GM12801 (cell line): ENCODE results near the gene CYP19A1.

Experiments
- TF ChIP-seq, protein P1 (sequence below): IDR thresholded peaks from one replicate; pipeline ENCODE4 v1.5.1; 2011; ENCODE audit warnings: control low read depth; ENCODE audit not compliant: insufficient read length; ENCODE audit errors: extremely low read depth

Gene CYP19A1

DNA sequence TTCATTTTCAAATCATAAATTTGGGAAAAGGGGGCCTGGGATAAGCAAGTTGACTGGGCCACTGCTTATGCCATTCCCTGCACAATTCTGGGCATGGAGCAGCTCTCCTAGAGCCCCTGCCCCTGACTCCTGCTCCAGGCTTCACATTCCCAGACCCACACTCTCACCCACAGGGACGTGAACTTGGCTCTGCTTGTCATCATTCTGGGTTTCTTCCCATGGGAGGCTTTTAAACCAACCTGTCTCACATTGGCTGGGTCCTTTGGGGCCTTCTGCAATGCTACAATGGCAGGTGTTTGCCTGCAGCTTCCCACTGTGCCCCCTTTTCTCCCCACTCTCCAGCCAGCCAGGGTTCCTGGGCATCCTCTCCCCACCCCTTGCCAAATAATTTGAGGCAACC lies 49.1 kb downstream of the CYP19A1 start:
- TF ChIP-seq, protein P1, sequence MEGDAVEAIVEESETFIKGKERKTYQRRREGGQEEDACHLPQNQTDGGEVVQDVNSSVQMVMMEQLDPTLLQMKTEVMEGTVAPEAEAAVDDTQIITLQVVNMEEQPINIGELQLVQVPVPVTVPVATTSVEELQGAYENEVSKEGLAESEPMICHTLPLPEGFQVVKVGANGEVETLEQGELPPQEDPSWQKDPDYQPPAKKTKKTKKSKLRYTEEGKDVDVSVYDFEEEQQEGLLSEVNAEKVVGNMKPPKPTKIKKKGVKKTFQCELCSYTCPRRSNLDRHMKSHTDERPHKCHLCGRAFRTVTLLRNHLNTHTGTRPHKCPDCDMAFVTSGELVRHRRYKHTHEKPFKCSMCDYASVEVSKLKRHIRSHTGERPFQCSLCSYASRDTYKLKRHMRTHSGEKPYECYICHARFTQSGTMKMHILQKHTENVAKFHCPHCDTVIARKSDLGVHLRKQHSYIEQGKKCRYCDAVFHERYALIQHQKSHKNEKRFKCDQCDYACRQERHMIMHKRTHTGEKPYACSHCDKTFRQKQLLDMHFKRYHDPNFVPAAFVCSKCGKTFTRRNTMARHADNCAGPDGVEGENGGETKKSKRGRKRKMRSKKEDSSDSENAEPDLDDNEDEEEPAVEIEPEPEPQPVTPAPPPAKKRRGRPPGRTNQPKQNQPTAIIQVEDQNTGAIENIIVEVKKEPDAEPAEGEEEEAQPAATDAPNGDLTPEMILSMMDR: no peak

DNA sequence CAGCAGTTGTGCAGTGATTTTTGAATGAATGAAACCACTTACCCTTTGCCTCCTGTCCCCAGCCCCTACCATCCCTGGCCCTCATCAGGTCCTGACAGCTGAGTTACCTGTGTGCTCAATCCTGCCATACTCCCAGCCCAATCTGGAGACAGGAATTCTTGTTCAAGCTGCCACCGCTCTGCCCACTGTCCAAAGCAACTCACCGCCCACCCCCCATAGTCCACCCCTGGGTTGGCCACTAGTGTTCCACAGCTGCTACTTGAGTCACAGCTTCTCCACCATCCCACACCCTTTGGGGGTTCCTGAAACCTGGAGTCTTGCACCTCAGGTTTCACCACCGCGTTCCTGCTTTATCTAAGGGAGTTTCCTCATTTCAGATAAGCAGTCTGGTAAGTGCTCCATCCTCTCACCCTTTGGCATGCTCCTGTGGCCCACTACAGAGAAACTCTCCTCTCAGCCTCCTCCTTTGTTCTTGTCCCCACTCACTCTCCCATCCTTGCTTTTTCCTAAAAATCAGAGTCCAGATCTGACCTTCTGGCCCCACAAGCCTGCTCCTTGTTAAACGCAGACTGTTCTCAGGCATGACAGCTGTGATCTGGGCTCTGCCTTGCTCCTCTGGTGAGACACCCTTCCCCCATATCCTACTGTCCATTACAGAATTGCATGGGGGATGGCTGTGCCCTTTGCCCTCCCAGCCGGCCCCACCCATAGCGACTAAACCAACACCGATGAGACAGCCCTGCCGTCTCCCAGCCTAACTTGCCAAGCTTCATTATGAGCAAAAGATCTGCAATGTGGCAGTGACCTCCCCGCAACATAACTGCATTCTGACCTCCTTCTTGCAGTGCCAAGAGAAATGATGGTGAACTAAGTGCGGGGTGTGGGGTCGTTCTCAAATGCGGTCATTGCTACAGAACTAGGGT lies 50.0 kb downstream of the CYP19A1 start:
- TF ChIP-seq, protein P1: no peak

GRCh38 chr15:51286816-51287215 lies 51.6 kb downstream of the CYP19A1 start:
- TF ChIP-seq, protein P1: no peak

- TF ChIP-seq, protein P1: no peak
Measured at GRCh38 chr15:51285399-51285798, 53.0 kb downstream of the CYP19A1 start.

DNA sequence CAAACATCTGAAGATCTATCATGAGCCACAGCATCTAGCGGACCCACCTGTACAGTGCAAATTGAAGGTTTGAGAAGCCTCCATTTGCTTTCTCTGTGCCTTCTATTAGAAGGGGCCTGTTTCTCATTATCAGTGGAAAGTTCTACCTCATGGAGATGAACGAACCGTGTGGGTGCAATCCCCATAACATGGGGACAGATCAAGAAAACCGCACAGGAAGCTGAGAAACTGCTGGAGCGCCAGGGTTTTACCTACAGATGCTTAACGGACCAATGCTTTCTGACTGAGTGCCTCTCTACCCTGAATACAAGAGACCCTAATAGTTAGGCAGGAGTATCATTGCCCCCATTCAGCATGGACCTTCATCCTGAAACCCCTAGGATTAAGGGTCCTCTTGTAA lies 53.5 kb downstream of the CYP19A1 start:
- TF ChIP-seq, protein P1: no peak

GRCh38 chr15:51283026-51283425 lies 55.4 kb downstream of the CYP19A1 start:
- TF ChIP-seq, protein P1: no peak

DNA sequence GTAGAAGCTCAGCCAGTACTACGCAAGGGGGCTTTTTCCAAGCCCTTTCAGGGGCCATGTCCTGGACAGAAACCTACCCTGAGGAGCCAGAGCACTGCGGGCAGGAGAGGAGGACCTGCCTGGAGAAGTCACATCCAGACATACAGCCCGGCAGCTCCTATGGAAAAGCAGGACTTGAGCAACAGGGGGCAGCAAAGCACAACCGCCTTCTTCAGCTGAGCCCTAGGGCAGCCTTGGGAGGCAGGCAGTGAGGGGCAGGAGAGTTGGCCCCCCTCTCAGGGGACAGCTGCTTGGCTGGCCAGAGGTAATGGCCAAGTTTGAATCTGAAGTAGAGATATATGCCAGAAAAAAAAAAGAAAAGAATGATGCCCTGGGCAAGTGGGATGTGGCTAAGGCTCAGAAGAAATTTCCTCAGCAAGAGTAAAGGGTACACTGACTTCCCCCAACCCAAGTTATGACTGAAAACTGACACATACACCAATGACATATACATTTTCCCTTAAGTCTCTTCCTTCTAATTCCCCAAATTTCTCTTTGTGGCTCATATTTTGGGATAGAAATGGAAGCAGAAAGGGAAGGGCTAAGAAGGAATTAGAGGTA lies 56.9 kb downstream of the CYP19A1 start:
- TF ChIP-seq, protein P1: no peak
